Sigmoid colon (tissue), 4 donors: ENCODE measurements around the gene SYNJ1.

Experiments
- CTCF ChIP-seq, 4 experiments: fragments of 450-650 bp in 3 of 4; fragments of 200-600 bp in 1 of 4; IDR thresholded peaks; one replicate each; pipeline ENCODE4 v1.5.1; 2016 to 2019; ENCODE audit warnings: antibody characterized with exemption in 4 of 4, mild to moderate bottlenecking in 3 of 4, moderate library complexity in 2 of 4
- EP300 ChIP-seq, 4 donors: sonication (generic); formaldehyde crosslinking; IDR thresholded peaks; one replicate each; pipeline ENCODE4 v1.6.1; 2017; ENCODE audit warnings: antibody characterized with exemption in 4 of 4
- POLR2A ChIP-seq, 2 donors: fragments of 450-650 bp; IDR thresholded peaks; one replicate each; pipeline ENCODE4 v1.6.1; 2016; ENCODE audit warnings: antibody characterized with exemption in 2 of 2, mild to moderate bottlenecking in 2 of 2, moderate library complexity in 2 of 2
- POLR2AphosphoS5 ChIP-seq, 4 donors: sonication (generic); formaldehyde crosslinking; IDR thresholded peaks; one replicate each; pipeline ENCODE4 v1.6.1; 2017; ENCODE audit warnings: antibody characterized with exemption in 4 of 4

GRCh38 chr21:32599091-32599490 lies 128.7 kb downstream of the SYNJ1 start:
- TF ChIP-seq CTCF (IDR thresholded peaks at IDR 0.05) (no peak), POLR2A (IDR thresholded peaks at IDR 0.05) (no peak), POLR2AphosphoS5 (IDR thresholded peaks at IDR 0.05) (no peak), EP300 (IDR thresholded peaks at IDR 0.05) (no peak)
